Stomach (tissue), 4 donors: Measurements from ENCODE around the gene MIER1.

ENCODE experiments used
- EP300 ChIP-seq: sonication (generic); formaldehyde crosslinking; IDR thresholded peaks from one replicate; pipeline ENCODE4 v1.6.1; 2017; ENCODE audit warnings: antibody characterized with exemption
- POLR2A ChIP-seq, 4 donors: fragments of 450-650 bp; IDR thresholded peaks; one replicate each; pipeline ENCODE4 v1.6.1; 2016; ENCODE audit warnings: antibody characterized with exemption in 4 of 4, control low read depth in 2 of 4, mild to moderate bottlenecking in 1 of 4, moderate library complexity in 1 of 4
- POLR2AphosphoS5 ChIP-seq, 3 donors: sonication (generic); formaldehyde crosslinking; IDR thresholded peaks; one replicate each; pipeline ENCODE4 v1.6.1; 2016; ENCODE audit warnings: antibody characterized with exemption in 3 of 3
- TF ChIP-seq, protein P1 (sequence below), 7 experiments: fragments of 450-650 bp in 4 of 7; fragments of 200-600 bp in 3 of 7; sonication (generic) in 3 of 7; IDR thresholded peaks; one replicate each; pipeline ENCODE4 v1.5.1; 2016 to 2019; ENCODE audit warnings: antibody characterized with exemption in 7 of 7, control low read depth in 2 of 7, mild to moderate bottlenecking in 1 of 7

DNA sequence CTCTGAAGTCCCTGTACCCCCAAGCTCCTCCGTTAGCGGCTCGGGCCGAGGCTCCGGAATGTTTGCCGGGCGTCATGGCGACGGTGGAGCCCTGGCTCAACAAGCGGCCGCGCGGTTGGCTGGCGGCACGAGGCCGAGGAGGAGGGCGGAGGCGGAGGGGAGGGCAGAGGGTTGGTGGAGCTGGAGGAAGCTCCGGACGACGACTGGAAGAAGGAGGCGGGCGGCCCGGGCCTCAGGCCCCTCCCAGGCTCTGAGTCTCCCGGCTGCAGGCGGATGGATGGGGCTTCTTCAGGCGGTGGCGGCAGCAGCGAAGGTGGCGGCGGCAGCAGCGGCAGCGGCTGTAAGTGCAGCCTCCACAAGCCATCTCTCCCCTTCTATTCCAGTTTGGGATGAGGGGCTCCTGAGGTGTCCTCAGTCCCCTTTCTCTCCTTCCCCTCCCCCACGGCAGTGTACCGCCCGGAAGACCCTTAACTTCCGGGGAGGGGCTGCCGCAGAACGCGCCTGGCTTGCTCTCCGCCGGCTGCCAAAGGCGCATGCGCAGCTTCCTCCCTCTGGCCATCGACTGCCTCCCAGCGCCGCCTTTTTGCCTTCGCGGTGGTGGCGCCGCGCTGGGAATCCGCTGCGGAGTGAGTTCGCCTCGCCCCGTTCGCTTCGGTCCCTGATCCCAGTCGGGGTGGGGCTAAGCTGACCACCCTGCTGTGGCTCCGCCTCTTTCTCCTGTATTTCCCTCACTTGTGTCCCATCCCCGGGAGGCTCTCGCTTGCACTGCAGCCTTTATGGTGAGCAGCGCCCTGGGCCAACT lies at the start of gene MIER1, which contains the start of gene DNAI4:
- TF ChIP-seq, protein P1, sequence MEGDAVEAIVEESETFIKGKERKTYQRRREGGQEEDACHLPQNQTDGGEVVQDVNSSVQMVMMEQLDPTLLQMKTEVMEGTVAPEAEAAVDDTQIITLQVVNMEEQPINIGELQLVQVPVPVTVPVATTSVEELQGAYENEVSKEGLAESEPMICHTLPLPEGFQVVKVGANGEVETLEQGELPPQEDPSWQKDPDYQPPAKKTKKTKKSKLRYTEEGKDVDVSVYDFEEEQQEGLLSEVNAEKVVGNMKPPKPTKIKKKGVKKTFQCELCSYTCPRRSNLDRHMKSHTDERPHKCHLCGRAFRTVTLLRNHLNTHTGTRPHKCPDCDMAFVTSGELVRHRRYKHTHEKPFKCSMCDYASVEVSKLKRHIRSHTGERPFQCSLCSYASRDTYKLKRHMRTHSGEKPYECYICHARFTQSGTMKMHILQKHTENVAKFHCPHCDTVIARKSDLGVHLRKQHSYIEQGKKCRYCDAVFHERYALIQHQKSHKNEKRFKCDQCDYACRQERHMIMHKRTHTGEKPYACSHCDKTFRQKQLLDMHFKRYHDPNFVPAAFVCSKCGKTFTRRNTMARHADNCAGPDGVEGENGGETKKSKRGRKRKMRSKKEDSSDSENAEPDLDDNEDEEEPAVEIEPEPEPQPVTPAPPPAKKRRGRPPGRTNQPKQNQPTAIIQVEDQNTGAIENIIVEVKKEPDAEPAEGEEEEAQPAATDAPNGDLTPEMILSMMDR (IDR thresholded peaks at IDR 0.05), result peak in 1 of 7 experiments; percentile 62
- TF ChIP-seq POLR2AphosphoS5 (IDR thresholded peaks at IDR 0.05), result peak; percentile 77 to 90 (median 80)
- TF ChIP-seq POLR2A (IDR thresholded peaks at IDR 0.05), result no peak
- no peak for TF ChIP-seq EP300
